Measurements from ENCODE around the gene UROC1.

The UROC1 gene

DNA sequence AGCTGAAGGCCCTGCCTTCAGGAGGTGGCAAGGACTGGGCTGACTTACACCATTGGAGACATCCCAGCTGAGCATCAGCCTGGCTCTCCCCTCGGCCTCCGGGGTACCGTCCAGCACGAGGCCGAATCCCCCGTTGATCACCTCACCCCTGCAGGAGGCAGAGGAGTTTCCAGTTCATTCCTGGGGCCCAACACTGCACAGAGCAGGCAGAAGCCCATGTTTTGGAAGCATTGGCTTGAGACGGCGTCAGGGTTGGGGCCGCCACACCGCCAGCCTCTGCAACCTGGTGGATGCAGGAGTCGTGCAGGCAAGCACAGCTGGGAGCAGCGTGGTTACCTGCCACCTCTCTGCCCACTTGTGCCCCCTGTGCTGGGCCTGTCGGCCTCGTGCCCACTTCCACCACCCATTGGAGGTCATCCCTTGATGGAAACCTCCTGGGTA lies 34.2 kb downstream of the UROC1 start:
- DNase-seq (ENCODE audit: extremely low spot score) = no peak
- TF ChIP-seq L3MBTL2 (conservative IDR thresholded peaks at IDR 0.05) (no peak), LEF1 (IDR thresholded peaks at IDR 0.05; ENCODE audit: borderline replicate concordance) (no peak), HDGF (IDR thresholded peaks at IDR 0.05; ENCODE audit: borderline replicate concordance) (no peak), ELF4 (IDR thresholded peaks at IDR 0.05) (no peak), SUZ12 (IDR thresholded peaks at IDR 0.05) (no peak), FOXK2 (IDR thresholded peaks at IDR 0.05) (no peak), SP1 (IDR thresholded peaks at IDR 0.05) (no peak), FOXM1 (IDR thresholded peaks at IDR 0.05; ENCODE audit: borderline replicate concordance) (no peak), TARDBP (IDR thresholded peaks at IDR 0.05) (no peak), CTBP1 (IDR thresholded peaks at IDR 0.05; ENCODE audit: borderline replicate concordance) (no peak), ARNT (IDR thresholded peaks at IDR 0.05) (no peak), NFRKB (IDR thresholded peaks at IDR 0.05) (no peak), BHLHE40 (IDR thresholded peaks at IDR 0.05; ENCODE audit: borderline replicate concordance) (no peak), FOXA1 (IDR thresholded peaks at IDR 0.05) (no peak)
- TF ChIP-seq, protein P1, sequence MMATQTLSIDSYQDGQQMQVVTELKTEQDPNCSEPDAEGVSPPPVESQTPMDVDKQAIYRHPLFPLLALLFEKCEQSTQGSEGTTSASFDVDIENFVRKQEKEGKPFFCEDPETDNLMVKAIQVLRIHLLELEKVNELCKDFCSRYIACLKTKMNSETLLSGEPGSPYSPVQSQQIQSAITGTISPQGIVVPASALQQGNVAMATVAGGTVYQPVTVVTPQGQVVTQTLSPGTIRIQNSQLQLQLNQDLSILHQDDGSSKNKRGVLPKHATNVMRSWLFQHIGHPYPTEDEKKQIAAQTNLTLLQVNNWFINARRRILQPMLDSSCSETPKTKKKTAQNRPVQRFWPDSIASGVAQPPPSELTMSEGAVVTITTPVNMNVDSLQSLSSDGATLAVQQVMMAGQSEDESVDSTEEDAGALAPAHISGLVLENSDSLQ (IDR thresholded peaks at IDR 0.05) = no peak
- ChIA-PET CTCF (no interaction called here), POLR2A (no interaction called here)

DNA sequence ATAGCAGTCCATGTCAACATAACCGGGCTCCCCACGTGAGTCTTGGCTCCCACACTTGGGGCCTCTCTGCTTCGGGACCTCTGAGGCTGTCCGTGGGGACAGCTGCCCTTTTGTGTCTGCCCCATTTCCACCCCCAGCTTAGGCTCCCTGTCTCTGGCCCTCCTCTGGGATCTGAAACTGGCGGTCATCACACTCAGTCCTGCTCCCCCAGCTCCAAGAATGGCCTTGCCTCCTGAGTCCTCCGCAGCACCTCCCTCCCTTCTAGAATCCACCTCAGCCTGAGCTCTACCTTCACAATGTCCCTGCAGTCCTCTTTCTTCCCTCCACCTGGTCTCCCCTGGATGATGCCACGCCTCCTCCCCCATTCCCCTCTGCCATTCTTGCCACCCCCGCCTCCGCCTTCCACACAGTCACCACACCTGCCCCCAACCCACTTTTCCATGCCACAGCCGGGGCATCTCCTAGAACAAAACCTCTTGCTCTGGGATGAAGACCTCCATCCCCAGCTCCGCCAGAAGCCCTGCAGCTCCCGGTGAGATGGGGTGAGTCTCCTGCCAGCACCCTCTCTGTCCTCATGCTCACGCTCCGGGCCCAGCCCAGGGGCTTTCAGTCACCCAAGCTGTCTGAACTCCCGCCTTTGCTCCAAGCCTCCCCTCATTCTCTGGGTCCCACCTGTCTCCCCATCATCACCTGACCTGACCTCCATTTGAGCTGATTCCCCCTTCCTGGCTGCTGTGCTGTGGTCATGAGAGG lies 34.9 kb downstream of the UROC1 start:
- CTCF ChIA-PET = no interaction called here
- POLR2A ChIA-PET = no interaction called here
- DNase-seq (ENCODE audit: extremely low spot score) = no peak
- TF ChIP-seq L3MBTL2 (conservative IDR thresholded peaks at IDR 0.05) (no peak), HDGF (IDR thresholded peaks at IDR 0.05; ENCODE audit: borderline replicate concordance) (no peak), FOXM1 (IDR thresholded peaks at IDR 0.05; ENCODE audit: borderline replicate concordance) (no peak), ARNT (IDR thresholded peaks at IDR 0.05) (no peak), NFRKB (IDR thresholded peaks at IDR 0.05) (no peak), ZNF384 (IDR thresholded peaks at IDR 0.05) (no peak), SUZ12 (IDR thresholded peaks at IDR 0.05) (no peak), FOXA1 (IDR thresholded peaks at IDR 0.05) (no peak)

DNA sequence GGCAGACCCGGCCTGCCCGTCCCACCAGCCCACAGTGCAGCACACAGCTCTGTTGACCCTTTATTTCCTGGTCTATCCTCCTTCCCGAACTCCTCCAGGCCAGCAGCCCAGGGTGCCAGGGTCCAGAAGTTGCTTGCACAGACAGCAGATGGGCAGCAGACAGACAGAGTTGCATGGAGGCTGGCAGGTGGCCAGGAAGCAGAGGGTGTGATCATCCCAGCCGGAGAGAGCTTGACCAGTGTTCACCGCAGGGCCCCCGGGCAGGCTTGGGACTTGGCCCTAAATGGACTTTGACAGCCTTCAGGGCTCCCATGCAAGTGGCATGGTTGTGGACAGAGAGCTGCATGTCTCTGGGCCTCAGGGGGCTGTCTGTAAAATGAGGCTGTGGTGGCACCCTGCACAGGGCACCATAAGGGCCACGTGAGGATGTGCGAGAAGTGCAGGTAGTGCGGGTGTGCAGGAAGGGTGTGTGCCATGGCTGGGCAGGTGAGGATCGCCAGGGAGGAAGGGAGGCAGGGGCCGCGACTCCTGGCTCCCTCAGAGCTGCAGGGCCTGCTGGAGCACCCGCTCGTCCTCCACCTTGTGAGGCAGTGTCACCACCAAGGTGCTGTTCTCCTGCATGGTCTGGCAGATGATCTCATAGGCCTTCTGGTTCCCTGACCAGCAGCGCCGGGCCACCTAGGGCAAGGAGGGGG lies 35.6 kb downstream of the UROC1 start:
- TF ChIP-seq SP1 (IDR thresholded peaks at IDR 0.05) (no peak), FOXA1 (IDR thresholded peaks at IDR 0.05) (no peak), BHLHE40 (IDR thresholded peaks at IDR 0.05; ENCODE audit: borderline replicate concordance) (no peak), TARDBP (IDR thresholded peaks at IDR 0.05) (no peak), HDGF (IDR thresholded peaks at IDR 0.05; ENCODE audit: borderline replicate concordance) (no peak), SUZ12 (IDR thresholded peaks at IDR 0.05) (no peak), ELF4 (IDR thresholded peaks at IDR 0.05) (no peak), LEF1 (IDR thresholded peaks at IDR 0.05; ENCODE audit: borderline replicate concordance) (no peak), NFRKB (IDR thresholded peaks at IDR 0.05) (no peak), L3MBTL2 (conservative IDR thresholded peaks at IDR 0.05) (no peak), CTBP1 (IDR thresholded peaks at IDR 0.05; ENCODE audit: borderline replicate concordance) (no peak), ZNF384 (IDR thresholded peaks at IDR 0.05) (no peak)
- TF ChIP-seq, protein P1 (IDR thresholded peaks at IDR 0.05) = no peak
- POLR2A ChIA-PET = no interaction called here
- DNase-seq (ENCODE audit: extremely low spot score) = no peak
- CTCF ChIA-PET = no interaction called here

DNA sequence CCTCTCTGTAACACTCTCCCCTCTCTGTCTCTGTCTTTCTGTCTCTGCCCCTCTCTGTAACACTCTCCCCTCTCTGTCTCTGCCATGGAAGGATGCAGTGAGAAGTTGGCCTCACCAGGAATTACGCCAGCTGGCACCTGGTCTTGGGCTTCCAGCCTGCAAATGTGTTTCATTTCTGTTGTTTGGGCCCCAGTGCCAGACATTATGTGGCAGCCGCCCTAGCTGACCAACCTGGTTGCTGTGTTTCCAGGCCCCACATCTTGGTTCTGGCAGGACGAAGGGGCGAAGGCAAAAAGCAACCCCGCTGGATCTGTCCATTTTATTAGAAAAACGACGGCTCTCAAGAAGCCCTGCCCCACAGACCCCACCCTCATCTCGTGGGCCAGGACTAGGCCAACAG lies 36.7 kb downstream of the UROC1 start:
- no peak for DNase-seq (ENCODE audit: extremely low spot score)
- POLR2A ChIA-PET = no interaction called here
- TF ChIP-seq TARDBP (IDR thresholded peaks at IDR 0.05) (no peak), FOXM1 (IDR thresholded peaks at IDR 0.05; ENCODE audit: borderline replicate concordance) (no peak), L3MBTL2 (conservative IDR thresholded peaks at IDR 0.05) (no peak), ZNF384 (IDR thresholded peaks at IDR 0.05) (no peak), FOXK2 (IDR thresholded peaks at IDR 0.05) (no peak), CTBP1 (IDR thresholded peaks at IDR 0.05; ENCODE audit: borderline replicate concordance) (no peak), BHLHE40 (IDR thresholded peaks at IDR 0.05; ENCODE audit: borderline replicate concordance) (no peak), NFRKB (IDR thresholded peaks at IDR 0.05) (no peak), LEF1 (IDR thresholded peaks at IDR 0.05; ENCODE audit: borderline replicate concordance) (no peak), ELF4 (IDR thresholded peaks at IDR 0.05) (no peak), FOXA1 (IDR thresholded peaks at IDR 0.05) (no peak), SUZ12 (IDR thresholded peaks at IDR 0.05) (no peak), ARNT (IDR thresholded peaks at IDR 0.05) (no peak), SP1 (IDR thresholded peaks at IDR 0.05) (no peak)
- TF ChIP-seq, protein P1 (IDR thresholded peaks at IDR 0.05) = no peak
- CTCF ChIA-PET = no interaction called here

DNA sequence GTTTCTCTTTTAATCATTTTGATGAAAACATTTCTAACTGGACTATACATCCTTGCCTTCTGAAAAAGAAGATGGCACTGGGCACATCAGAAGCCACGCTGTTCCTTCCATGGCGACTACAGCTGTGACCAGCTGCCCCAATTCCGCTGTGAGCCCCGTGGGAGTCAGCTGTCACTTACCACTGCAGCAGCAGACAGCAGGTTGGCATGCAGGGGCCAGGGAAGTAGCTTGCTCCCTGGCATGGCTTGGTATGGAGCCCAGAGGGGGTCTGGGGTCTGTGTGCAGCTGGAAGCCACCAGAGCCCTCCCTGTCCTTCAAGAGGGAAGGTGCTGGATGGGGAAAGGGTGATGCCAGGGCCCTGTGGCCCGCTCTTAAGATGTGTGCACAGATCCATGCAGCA lies 37.4 kb downstream of the UROC1 start:
- DNase-seq (ENCODE audit: extremely low spot score) = no peak
- ChIA-PET CTCF (no interaction called here), POLR2A (no interaction called here)
- TF ChIP-seq ELF4 (IDR thresholded peaks at IDR 0.05) (no peak), ZNF384 (IDR thresholded peaks at IDR 0.05) (no peak), SUZ12 (IDR thresholded peaks at IDR 0.05) (no peak), SP1 (IDR thresholded peaks at IDR 0.05) (no peak), NFRKB (IDR thresholded peaks at IDR 0.05) (no peak), TARDBP (IDR thresholded peaks at IDR 0.05) (no peak), FOXK2 (IDR thresholded peaks at IDR 0.05) (no peak), HDGF (IDR thresholded peaks at IDR 0.05; ENCODE audit: borderline replicate concordance) (no peak), LEF1 (IDR thresholded peaks at IDR 0.05; ENCODE audit: borderline replicate concordance) (no peak), ARNT (IDR thresholded peaks at IDR 0.05) (no peak), L3MBTL2 (conservative IDR thresholded peaks at IDR 0.05) (no peak), CTBP1 (IDR thresholded peaks at IDR 0.05; ENCODE audit: borderline replicate concordance) (no peak), FOXM1 (IDR thresholded peaks at IDR 0.05; ENCODE audit: borderline replicate concordance) (no peak), BHLHE40 (IDR thresholded peaks at IDR 0.05; ENCODE audit: borderline replicate concordance) (no peak), FOXA1 (IDR thresholded peaks at IDR 0.05) (no peak)
- TF ChIP-seq, protein P1 (IDR thresholded peaks at IDR 0.05) = no peak
